AG10803 (cell line): ENCODE data around the gene RBMY1B.
"Not testable (repeated sequence)": the region's sequence is repeated elsewhere in the genome, so short reads cannot be mapped to it uniquely, and the experiment has no call there.

Source experiments
- DNase-seq: peaks from one replicate; pipeline ENCODE4 v3.0.0; 2010; ENCODE audit warnings: low read depth
- H3K4me3 ChIP-seq: 2 replicates; pipeline ENCODE4 v1.5.1; 2011; ENCODE audit warnings: mild to moderate bottlenecking, low read length, control low read depth
- TF ChIP-seq, protein P1 (sequence below): conservative IDR thresholded peaks from 2 replicates; pipeline ENCODE4 v1.5.1; 2011; ENCODE audit warnings: mild to moderate bottlenecking, low read length, control low read depth, inconsistent platforms

Gene RBMY1B

GRCh38 chrY:21511038-21511437 is at the start of gene RBMY1B:
TSS of gene RBMY1B (plus strand) at chrY:21511338. CDS start at chrY:21513351, 2,013 bp downstream.
- not testable (repeated sequence) for H3K4me3 ChIP-seq, DNase-seq

- not testable (repeated sequence) for H3K4me3 ChIP-seq, DNase-seq
Measured at GRCh38 chrY:21462915-21463314, 48.2 kb upstream of the RBMY1B start.

DNA sequence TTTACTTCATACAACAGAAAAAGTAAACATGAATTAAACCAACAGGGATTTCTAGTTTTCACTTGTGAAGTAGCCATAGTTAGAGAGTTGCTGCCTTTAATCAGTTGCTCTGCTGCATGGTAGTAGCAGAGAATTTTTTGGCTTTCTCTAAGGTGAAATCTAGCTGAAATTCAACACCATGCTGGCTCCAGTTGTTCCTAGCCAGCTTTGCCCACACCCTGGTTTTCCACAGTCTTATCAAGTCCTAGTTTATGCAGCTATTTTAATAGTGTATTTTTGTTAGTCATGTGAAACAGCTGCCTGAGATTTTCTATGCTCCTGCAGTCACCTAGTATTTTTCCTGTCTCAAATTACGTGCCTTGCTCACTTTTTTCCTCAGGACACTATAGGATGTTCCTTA is 28.2 kb upstream of the RBMY1B start:
- no peak overlapping the region for H3K4me3 ChIP-seq
- TF ChIP-seq, protein P1, sequence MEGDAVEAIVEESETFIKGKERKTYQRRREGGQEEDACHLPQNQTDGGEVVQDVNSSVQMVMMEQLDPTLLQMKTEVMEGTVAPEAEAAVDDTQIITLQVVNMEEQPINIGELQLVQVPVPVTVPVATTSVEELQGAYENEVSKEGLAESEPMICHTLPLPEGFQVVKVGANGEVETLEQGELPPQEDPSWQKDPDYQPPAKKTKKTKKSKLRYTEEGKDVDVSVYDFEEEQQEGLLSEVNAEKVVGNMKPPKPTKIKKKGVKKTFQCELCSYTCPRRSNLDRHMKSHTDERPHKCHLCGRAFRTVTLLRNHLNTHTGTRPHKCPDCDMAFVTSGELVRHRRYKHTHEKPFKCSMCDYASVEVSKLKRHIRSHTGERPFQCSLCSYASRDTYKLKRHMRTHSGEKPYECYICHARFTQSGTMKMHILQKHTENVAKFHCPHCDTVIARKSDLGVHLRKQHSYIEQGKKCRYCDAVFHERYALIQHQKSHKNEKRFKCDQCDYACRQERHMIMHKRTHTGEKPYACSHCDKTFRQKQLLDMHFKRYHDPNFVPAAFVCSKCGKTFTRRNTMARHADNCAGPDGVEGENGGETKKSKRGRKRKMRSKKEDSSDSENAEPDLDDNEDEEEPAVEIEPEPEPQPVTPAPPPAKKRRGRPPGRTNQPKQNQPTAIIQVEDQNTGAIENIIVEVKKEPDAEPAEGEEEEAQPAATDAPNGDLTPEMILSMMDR = no peak
- DNase-seq = no peak

GRCh38 chrY:21534579-21534978 is 23.4 kb downstream of the RBMY1B start, which contains the start of gene RBMY1A1:
TSS of gene RBMY1A1 (plus strand) at chrY:21534879. CDS start at chrY:21536892, 2,013 bp downstream.
- H3K4me3 ChIP-seq, DNase-seq: not testable (repeated sequence)

- not testable (repeated sequence) for DNase-seq, H3K4me3 ChIP-seq
Measured at GRCh38 chrY:21559316-21559984, 48.3 kb downstream of the RBMY1B start.
